Measurements from ENCODE around the gene DDX42. TPM values are rescaled to one million over a fixed set of nuclear protein-coding genes. Genes with fewer than 3 reads are reported as not detected.

The DDX42 gene
- total and polyA plus RNA-seq, 2 of the 13 experiments (the other 11 are each of a cell fraction or from before 2014, with no cell fraction given), result 87.2 to 92.9 TPM

GRCh38 chr17:63848834-63849689, 75.1 kb downstream of the DDX42 start (continued):
- TF ChIP-seq, protein P1, sequence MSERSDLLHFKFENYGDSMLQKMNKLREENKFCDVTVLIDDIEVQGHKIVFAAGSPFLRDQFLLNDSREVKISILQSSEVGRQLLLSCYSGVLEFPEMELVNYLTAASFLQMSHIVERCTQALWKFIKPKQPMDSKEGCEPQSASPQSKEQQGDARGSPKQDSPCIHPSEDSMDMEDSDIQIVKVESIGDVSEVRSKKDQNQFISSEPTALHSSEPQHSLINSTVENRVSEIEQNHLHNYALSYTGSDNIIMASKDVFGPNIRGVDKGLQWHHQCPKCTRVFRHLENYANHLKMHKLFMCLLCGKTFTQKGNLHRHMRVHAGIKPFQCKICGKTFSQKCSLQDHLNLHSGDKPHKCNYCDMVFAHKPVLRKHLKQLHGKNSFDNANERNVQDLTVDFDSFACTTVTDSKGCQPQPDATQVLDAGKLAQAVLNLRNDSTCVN (CRISPR knock-in tag; IDR thresholded peaks at IDR 0.05; ENCODE audit: borderline replicate concordance), result no peak
- TF ChIP-seq IRF2 (CRISPR knock-in tag; IDR thresholded peaks at IDR 0.05) (0 out of 2 replicates have a peak, but pooled peaks have one; percentile 23), ZNF841 (CRISPR knock-in tag; IDR thresholded peaks at IDR 0.05; ENCODE audit: borderline replicate concordance) (no peak), MBD4 (IDR thresholded peaks at IDR 0.05; ENCODE audit: borderline replicate concordance, low read length) (no peak), TAF1 (CRISPR knock-in tag; IDR thresholded peaks at IDR 0.05) (no peak), ZBTB7B (CRISPR knock-in tag; IDR thresholded peaks at IDR 0.05) (no peak), ZBTB3 (CRISPR knock-in tag; IDR thresholded peaks at IDR 0.05; ENCODE audit: borderline replicate concordance, low read depth) (no peak), ZBTB7A (CRISPR knock-in tag; IDR thresholded peaks at IDR 0.05) (no peak), RARA (CRISPR knock-in tag; IDR thresholded peaks at IDR 0.05) (no peak), ZNF205 (CRISPR knock-in tag; IDR thresholded peaks at IDR 0.05) (no peak)
- TF ChIP-seq, protein P2, sequence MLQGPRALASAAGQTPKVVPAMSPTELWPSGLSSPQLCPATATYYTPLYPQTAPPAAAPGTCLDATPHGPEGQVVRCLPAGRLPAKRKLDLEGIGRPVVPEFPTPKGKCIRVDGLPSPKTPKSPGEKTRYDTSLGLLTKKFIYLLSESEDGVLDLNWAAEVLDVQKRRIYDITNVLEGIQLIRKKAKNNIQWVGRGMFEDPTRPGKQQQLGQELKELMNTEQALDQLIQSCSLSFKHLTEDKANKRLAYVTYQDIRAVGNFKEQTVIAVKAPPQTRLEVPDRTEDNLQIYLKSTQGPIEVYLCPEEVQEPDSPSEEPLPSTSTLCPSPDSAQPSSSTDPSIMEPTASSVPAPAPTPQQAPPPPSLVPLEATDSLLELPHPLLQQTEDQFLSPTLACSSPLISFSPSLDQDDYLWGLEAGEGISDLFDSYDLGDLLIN (CRISPR knock-in tag; IDR thresholded peaks at IDR 0.05; ENCODE audit: borderline replicate concordance), result no peak
- TF ChIP-seq, protein P3, sequence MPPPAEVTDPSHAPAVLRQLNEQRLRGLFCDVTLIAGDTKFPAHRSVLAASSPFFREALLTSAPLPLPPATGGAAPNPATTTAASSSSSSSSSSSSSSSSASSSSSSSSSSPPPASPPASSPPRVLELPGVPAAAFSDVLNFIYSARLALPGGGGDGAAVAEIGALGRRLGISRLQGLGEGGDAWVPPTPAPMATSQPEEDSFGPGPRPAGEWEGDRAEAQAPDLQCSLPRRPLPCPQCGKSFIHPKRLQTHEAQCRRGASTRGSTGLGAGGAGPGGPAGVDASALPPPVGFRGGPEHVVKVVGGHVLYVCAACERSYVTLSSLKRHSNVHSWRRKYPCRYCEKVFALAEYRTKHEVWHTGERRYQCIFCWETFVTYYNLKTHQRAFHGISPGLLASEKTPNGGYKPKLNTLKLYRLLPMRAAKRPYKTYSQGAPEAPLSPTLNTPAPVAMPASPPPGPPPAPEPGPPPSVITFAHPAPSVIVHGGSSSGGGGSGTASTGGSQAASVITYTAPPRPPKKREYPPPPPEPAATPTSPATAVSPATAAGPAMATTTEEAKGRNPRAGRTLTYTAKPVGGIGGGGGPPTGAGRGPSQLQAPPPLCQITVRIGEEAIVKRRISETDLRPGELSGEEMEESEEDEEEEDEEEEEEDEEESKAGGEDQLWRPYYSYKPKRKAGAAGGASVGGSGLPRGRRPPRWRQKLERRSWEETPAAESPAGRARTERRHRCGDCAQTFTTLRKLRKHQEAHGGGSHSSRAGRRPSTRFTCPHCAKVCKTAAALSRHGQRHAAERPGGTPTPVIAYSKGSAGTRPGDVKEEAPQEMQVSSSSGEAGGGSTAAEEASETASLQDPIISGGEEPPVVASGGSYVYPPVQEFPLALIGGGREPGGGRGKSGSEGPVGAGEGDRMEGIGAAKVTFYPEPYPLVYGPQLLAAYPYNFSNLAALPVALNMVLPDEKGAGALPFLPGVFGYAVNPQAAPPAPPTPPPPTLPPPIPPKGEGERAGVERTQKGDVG (CRISPR knock-in tag; IDR thresholded peaks at IDR 0.05; ENCODE audit: borderline replicate concordance), result peak; percentile 65; the same call in 1 of the 2 replicates
- TF ChIP-seq, protein P4, sequence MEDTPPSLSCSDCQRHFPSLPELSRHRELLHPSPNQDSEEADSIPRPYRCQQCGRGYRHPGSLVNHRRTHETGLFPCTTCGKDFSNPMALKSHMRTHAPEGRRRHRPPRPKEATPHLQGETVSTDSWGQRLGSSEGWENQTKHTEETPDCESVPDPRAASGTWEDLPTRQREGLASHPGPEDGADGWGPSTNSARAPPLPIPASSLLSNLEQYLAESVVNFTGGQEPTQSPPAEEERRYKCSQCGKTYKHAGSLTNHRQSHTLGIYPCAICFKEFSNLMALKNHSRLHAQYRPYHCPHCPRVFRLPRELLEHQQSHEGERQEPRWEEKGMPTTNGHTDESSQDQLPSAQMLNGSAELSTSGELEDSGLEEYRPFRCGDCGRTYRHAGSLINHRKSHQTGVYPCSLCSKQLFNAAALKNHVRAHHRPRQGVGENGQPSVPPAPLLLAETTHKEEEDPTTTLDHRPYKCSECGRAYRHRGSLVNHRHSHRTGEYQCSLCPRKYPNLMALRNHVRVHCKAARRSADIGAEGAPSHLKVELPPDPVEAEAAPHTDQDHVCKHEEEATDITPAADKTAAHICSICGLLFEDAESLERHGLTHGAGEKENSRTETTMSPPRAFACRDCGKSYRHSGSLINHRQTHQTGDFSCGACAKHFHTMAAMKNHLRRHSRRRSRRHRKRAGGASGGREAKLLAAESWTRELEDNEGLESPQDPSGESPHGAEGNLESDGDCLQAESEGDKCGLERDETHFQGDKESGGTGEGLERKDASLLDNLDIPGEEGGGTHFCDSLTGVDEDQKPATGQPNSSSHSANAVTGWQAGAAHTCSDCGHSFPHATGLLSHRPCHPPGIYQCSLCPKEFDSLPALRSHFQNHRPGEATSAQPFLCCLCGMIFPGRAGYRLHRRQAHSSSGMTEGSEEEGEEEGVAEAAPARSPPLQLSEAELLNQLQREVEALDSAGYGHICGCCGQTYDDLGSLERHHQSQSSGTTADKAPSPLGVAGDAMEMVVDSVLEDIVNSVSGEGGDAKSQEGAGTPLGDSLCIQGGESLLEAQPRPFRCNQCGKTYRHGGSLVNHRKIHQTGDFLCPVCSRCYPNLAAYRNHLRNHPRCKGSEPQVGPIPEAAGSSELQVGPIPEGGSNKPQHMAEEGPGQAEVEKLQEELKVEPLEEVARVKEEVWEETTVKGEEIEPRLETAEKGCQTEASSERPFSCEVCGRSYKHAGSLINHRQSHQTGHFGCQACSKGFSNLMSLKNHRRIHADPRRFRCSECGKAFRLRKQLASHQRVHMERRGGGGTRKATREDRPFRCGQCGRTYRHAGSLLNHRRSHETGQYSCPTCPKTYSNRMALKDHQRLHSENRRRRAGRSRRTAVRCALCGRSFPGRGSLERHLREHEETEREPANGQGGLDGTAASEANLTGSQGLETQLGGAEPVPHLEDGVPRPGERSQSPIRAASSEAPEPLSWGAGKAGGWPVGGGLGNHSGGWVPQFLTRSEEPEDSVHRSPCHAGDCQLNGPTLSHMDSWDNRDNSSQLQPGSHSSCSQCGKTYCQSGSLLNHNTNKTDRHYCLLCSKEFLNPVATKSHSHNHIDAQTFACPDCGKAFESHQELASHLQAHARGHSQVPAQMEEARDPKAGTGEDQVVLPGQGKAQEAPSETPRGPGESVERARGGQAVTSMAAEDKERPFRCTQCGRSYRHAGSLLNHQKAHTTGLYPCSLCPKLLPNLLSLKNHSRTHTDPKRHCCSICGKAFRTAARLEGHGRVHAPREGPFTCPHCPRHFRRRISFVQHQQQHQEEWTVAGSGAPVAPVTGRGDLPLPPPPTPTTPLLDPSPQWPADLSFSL (CRISPR knock-in tag; IDR thresholded peaks at IDR 0.05), result no peak
